ENCODE results near the gene GDE1.

Gene GDE1

DNA sequence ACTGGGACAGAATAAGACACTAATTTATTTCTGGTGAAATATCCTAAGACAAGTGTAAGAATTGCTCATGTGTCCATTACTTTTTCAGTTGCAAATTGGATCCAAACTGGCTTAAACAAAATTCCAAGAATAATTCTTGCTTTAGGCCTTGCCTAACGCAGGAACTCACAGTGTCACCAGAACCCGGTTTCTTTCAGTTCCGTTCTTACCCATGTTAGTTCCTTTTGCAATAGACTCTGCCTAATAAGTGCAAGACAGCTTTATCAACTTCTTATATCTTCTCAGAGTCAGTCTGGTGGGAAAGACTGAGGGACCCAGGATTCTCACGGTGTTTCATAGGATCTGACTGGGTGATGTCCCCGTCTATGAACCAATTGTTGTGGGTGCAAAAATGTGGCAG, 24.7 kb downstream of the GDE1 start:
- no peak overlapping the region for H3K4me3 ChIP-seq (ENCODE audit: control insufficient read depth, low read depth, low read length)
- no peak for DNase-seq (ENCODE audit: low read depth)
- no peak for TF ChIP-seq CTCF (IDR thresholded peaks at IDR 0.05; ENCODE audit: control insufficient read depth, insufficient read depth, low read depth, low read length, missing control alignments)

DNA sequence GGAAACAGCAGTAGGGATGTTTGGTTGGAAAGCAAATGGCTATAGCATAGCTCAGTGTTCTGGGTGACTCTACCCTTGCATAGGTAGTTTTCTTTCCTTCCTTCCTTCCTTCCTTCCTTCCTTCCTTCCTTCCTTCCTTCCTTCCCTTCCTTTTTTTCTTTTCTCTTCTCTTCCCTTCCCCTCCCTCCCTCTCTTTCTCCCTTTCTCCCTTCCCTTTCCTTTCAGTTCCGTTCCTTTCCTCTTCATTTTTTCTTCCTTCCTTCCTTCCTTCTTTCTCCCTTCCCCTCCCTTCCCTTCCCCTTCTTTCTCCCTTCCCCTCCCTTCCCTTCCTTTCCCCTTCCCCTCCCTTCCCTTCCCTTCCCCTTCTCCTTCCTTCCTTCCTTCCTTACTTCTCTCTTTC, 31.3 kb downstream of the GDE1 start:
- no peak for DNase-seq (ENCODE audit: low read depth)
- no peak overlapping the region for H3K4me3 ChIP-seq (ENCODE audit: control insufficient read depth, low read depth, low read length)
- TF ChIP-seq CTCF (IDR thresholded peaks at IDR 0.05; ENCODE audit: control insufficient read depth, insufficient read depth, low read depth, low read length, missing control alignments), result no peak

DNA sequence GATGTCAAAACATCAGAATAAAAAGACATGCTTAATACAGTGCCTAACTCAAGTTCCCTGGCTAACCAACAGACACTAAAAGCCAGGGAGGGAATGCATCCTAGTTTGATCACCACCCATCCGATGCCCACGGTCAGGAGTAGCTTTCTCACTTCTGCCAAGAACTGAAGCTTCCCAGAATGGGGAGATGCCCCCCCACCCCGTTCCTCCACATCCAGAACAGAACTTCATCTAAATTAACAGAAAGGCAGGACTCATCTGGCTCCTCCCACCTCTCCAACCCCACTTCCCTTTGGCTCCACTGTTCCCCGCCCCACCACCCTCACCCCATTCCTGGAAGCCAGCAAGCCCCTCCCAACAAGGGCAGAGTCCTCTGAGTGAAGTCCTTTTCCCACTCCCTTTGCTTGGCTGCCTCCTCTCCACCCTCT, 33.7 kb downstream of the GDE1 start:
- no peak overlapping the region for H3K4me3 ChIP-seq (ENCODE audit: control insufficient read depth, low read depth, low read length)
- DNase-seq (ENCODE audit: low read depth), result no peak
- TF ChIP-seq CTCF (IDR thresholded peaks at IDR 0.05; ENCODE audit: control insufficient read depth, insufficient read depth, low read depth, low read length, missing control alignments), result no peak

GRCh38 chr16:19486750-19487325, 35.1 kb downstream of the GDE1 start:
- H3K4me3 ChIP-seq (ENCODE audit: control insufficient read depth, low read depth, low read length), result no peak overlapping the region
- TF ChIP-seq CTCF (IDR thresholded peaks at IDR 0.05; ENCODE audit: control insufficient read depth, insufficient read depth, low read depth, low read length, missing control alignments), result no peak
- no peak for DNase-seq (ENCODE audit: low read depth)

DNA sequence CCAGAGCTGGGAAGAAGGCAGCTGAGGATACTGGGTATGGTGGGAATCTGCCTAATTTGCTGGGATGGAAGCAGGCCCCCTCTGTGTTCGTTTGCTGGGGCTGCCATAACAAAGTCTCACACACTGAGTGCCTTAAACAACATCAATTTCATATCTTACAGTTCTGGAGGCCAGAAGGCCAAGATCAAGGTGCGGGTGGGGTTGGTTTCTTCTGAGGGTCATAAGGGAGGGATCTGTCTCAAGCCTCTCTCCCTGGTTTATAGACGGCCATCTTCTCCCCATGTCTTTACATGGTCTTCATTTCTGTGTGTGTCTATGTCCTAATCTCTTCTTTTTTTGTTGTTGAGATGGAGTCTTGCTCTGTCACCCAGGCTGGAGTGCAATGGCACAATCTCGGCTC, 35.8 kb downstream of the GDE1 start:
- DNase-seq (ENCODE audit: low read depth), result no peak
- no peak overlapping the region for H3K4me3 ChIP-seq (ENCODE audit: control insufficient read depth, low read depth, low read length)
- TF ChIP-seq CTCF (IDR thresholded peaks at IDR 0.05; ENCODE audit: control insufficient read depth, insufficient read depth, low read depth, low read length, missing control alignments), result no peak

DNA sequence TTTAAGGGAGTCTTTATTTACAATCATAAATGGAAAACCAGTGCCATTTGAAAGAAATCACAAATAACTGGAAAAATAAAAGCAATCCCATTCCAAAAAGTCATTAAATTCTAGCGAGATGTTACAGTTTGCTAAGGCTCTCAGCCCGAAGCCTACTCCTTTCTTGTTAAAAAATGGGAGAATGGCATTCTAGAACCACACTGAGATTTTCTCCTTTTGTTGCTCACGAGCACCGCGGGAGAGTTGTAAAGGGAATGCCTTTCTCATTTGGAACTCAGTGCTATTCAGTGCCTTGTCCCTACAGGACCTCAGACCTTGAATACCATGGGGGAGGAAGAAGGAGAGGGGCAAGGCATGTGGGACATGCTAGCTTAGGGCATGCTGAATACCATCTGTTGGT, 36.3 kb downstream of the GDE1 start:
- no peak overlapping the region for H3K4me3 ChIP-seq (ENCODE audit: control insufficient read depth, low read depth, low read length)
- TF ChIP-seq CTCF (IDR thresholded peaks at IDR 0.05; ENCODE audit: control insufficient read depth, insufficient read depth, low read depth, low read length, missing control alignments), result no peak
- no peak for DNase-seq (ENCODE audit: low read depth)

DNA sequence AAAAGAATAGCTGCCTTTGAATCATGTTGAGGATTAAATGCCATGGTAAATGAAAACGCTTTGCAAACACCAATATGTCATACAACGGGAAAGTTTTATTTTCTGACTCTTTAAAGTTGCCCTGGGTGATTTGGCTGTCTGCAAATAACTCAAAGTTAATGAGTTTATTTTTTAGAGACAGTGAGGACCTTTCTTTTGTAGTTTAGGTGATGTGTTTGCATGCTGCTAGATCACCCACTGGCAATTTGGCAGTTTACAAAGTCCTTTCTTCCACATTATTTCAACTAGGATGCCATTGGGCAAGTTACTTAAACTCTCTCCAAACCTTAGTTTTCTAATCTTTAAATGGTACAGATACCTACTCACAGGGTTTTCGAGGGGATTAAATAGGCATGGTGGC, 37.8 kb downstream of the GDE1 start:
- no peak for TF ChIP-seq CTCF (IDR thresholded peaks at IDR 0.05; ENCODE audit: control insufficient read depth, insufficient read depth, low read depth, low read length, missing control alignments)
- no peak overlapping the region for H3K4me3 ChIP-seq (ENCODE audit: control insufficient read depth, low read depth, low read length)
- DNase-seq (ENCODE audit: low read depth), result no peak

Measured in AG09309 (cell line).